CD4-positive, alpha-beta T cell (primary cell): ENCODE data around the gene SLC6A18. TPM values are rescaled to one million over a fixed set of nuclear protein-coding genes. Genes with fewer than 3 reads are reported as not detected.

ENCODE experiments used
- ATAC-seq: fragments of 200-7000 bp; cut with Tn5 transposase; one replicate; pipeline ENCODE4 v1.10.0; 2022; ENCODE audit warnings: mild to moderate bottlenecking; ENCODE audit not compliant: poor library complexity
- CTCF ChIA-PET: fragments of 350-600 bp; sonication (Branson Sonifier 250); formaldehyde crosslinking; loops from one replicate; lab custom pipeline; 2021; ENCODE audit warnings: antibody characterized with exemption, inconsistent platforms; lab: Charles Lee
- POLR2A ChIA-PET: fragments of 350-600 bp; sonication (Branson Sonifier 250); formaldehyde crosslinking; loops from one replicate; lab custom pipeline; 2021; ENCODE audit warnings: antibody characterized with exemption, inconsistent platforms; lab: Charles Lee
- DNase-seq, 14 experiments: peaks; one replicate each; pipeline ENCODE4 v3.0.0-alpha.2; 2013 to 2020; ENCODE audit warnings: mixed read lengths in 2 of 14
- H3K27ac ChIP-seq, 2 donors: one replicate each; pipeline versions ENCODE4 v1.5.1 to v1.7.0; 2013; ENCODE audit warnings: low read length in 2 of 2, low read depth in 1 of 2, mild to moderate bottlenecking in 1 of 2
- H3K27me3 ChIP-seq, 2 experiments: 1 replicate in 1 of 2; 2 replicates in 1 of 2; pipeline versions ENCODE4 v1.6.1 to v1.7.0; 2013; ENCODE audit warnings: low read length in 2 of 2, control low read depth in 1 of 2, mild to moderate bottlenecking in 1 of 2, moderate library complexity in 1 of 2; ENCODE audit not compliant: insufficient read depth in 2 of 2, control insufficient read depth in 1 of 2
- H3K36me3 ChIP-seq: one replicate; pipeline ENCODE4 v1.6.1; 2013; ENCODE audit warnings: low read length, control low read depth; ENCODE audit not compliant: insufficient read depth
- H3K4me1 ChIP-seq: one replicate; pipeline ENCODE4 v1.6.1; 2013; ENCODE audit warnings: low read length, control low read depth; ENCODE audit not compliant: insufficient read depth
- H3K4me3 ChIP-seq: one replicate; pipeline ENCODE4 v1.5.1; 2013; ENCODE audit warnings: mild to moderate bottlenecking, low read length, moderate library complexity
- H3K9me3 ChIP-seq, 2 experiments: 1 replicate in 1 of 2; 2 replicates in 1 of 2; pipeline versions ENCODE4 v1.6.1 to v1.7.0; 2013; ENCODE audit warnings: low read length in 2 of 2, mild to moderate bottlenecking in 2 of 2, control low read depth in 1 of 2, moderate library complexity in 1 of 2; ENCODE audit not compliant: control insufficient read depth in 1 of 2, insufficient read depth in 1 of 2
- H3K27ac Mint-ChIP-seq: one replicate; pipeline ENCODE4 v1.8.0; 2020; ENCODE audit warnings: mixed read lengths
- H3K27me3 Mint-ChIP-seq: one replicate; pipeline ENCODE4 v1.8.0; 2021; ENCODE audit warnings: mixed read lengths
- H3K36me3 Mint-ChIP-seq: one replicate; pipeline ENCODE4 v1.8.0; 2021; ENCODE audit warnings: low read depth, mixed read lengths
- H3K4me1 Mint-ChIP-seq: one replicate; pipeline ENCODE4 v1.8.0; 2021; ENCODE audit warnings: low read depth, mixed read lengths
- H3K4me3 Mint-ChIP-seq: one replicate; pipeline ENCODE4 v1.8.0; 2020; ENCODE audit warnings: mild to moderate bottlenecking, mixed read lengths
- H3K9me3 Mint-ChIP-seq: one replicate; pipeline ENCODE4 v1.8.0; 2020; ENCODE audit warnings: mixed read lengths
- CTCF ChIP-seq: fragments of 200-600 bp; IDR thresholded peaks from one replicate; pipeline ENCODE4 v1.8.0; 2022; ENCODE audit warnings: antibody characterized with exemption, mild to moderate bottlenecking
- intact Hi-C, 2 experiments: fragments of 100-400 bp; cut with DNase I in 1 of 2; cut with micrococcal nuclease in 1 of 2; formaldehyde crosslinking; loops; one replicate each; pipeline versions ENCODE4 v1.15.1 to v1.9.0; 2023 to 2025; cut with DNase I, micrococcal nuclease
- total RNA-seq, 174 experiments: library from RNA in 2 of 174; stranded (reverse) in 2 of 174; gene quantifications; one replicate each; pipeline ENCODE4 v1.2.3 and lab custom pipeline; 2021 to 2026

Gene SLC6A18
- total RNA-seq, 2 experiments from 2014 or later: not detected

- H3K4me3 ChIP-seq: no peak overlapping the region
- no peak for TF ChIP-seq CTCF
- POLR2A ChIA-PET: no interaction called here
- Mint-ChIP-seq H3K27ac (no peak overlapping the region), H3K9me3 (no peaks in the 10 kb centered on the region), H3K27me3 (no peaks in the 10 kb centered on the region), H3K4me3 (no peak overlapping the region), H3K4me1 (no peaks in the 10 kb centered on the region), H3K36me3 (no peaks in the 10 kb centered on the region)
- no peak overlapping the region for H3K27ac ChIP-seq
- no peaks in the 10 kb centered on the region for H3K36me3 ChIP-seq
- H3K4me1 ChIP-seq: no peaks in the 10 kb centered on the region
- no peaks in the 10 kb centered on the region for H3K27me3 ChIP-seq
- H3K9me3 ChIP-seq: peaks cover 0 to 14% of the 10 kb centered on the region in 2 experiments
- intact Hi-C loops: no loop called here
- no peak for ATAC-seq
- no peak for DNase-seq
- CTCF ChIA-PET: no interaction called here
Measured at GRCh38 chr5:1203311-1203967, 21.7 kb upstream of the SLC6A18 start.

- POLR2A ChIA-PET: no interaction called here
- DNase-seq (no peak), ATAC-seq (no peak)
- no peaks in the 10 kb centered on the region for H3K36me3 Mint-ChIP-seq
- H3K27ac Mint-ChIP-seq: no peak overlapping the region
- no peak for TF ChIP-seq CTCF
- Histone ChIP-seq H3K4me3 (no peak overlapping the region), H3K27me3 (no peaks in the 10 kb centered on the region), H3K36me3 (no peaks in the 10 kb centered on the region), H3K4me1 (no peaks in the 10 kb centered on the region), H3K9me3 (peaks cover 0 to 14% of the 10 kb centered on the region in 2 experiments), H3K27ac (no peak overlapping the region)
- no peaks in the 10 kb centered on the region for H3K9me3 Mint-ChIP-seq
- CTCF ChIA-PET: no interaction called here
- no peaks in the 10 kb centered on the region for H3K27me3 Mint-ChIP-seq
- H3K4me1 Mint-ChIP-seq: no peaks in the 10 kb centered on the region
- intact Hi-C loops: no loop called here
- H3K4me3 Mint-ChIP-seq: no peak overlapping the region
Measured at GRCh38 chr5:1203968-1204692, 21.1 kb upstream of the SLC6A18 start.

GRCh38 chr5:1204693-1205242 lies 20.4 kb upstream of the SLC6A18 start:
- POLR2A ChIA-PET: no interaction called here

More at GRCh38 chr5:1204693-1205242, 20.4 kb upstream of the SLC6A18 start:
- peaks cover 0 to 14% of the 10 kb centered on the region in 2 experiments for H3K9me3 ChIP-seq
- H3K4me3 ChIP-seq: no peak overlapping the region
- no peaks in the 10 kb centered on the region for H3K4me1 Mint-ChIP-seq
- H3K4me3 Mint-ChIP-seq: no peak overlapping the region
- CTCF ChIA-PET: no interaction called here
- H3K36me3 ChIP-seq: no peaks in the 10 kb centered on the region
- H3K27me3 Mint-ChIP-seq: no peaks in the 10 kb centered on the region
- H3K27me3 ChIP-seq: no peaks in the 10 kb centered on the region
- H3K9me3 Mint-ChIP-seq: no peaks in the 10 kb centered on the region
- H3K27ac ChIP-seq: no peak overlapping the region
- H3K27ac Mint-ChIP-seq: no peak overlapping the region
- ATAC-seq (no peak), DNase-seq (no peak)
- TF ChIP-seq CTCF: no peak
- no peaks in the 10 kb centered on the region for H3K4me1 ChIP-seq
- H3K36me3 Mint-ChIP-seq: no peaks in the 10 kb centered on the region
- intact Hi-C loops: no loop called here
